Muscle layer of duodenum (tissue), 2 donors: ENCODE data around the gene ABCG1.

Experiments used
- H3K27ac ChIP-seq: one replicate; pipeline ENCODE4 v1.7.0; 2013; ENCODE audit warnings: mild to moderate bottlenecking, low read length
- H3K27me3 ChIP-seq: one replicate; pipeline ENCODE4 v1.7.0; 2013; ENCODE audit warnings: low read depth, mild to moderate bottlenecking, control low read depth, low read length
- H3K36me3 ChIP-seq, 2 donors: one replicate each; pipeline ENCODE4 v1.7.0; 2013; ENCODE audit warnings: low read length in 2 of 2, control low read depth in 1 of 2, mild to moderate bottlenecking in 1 of 2; ENCODE audit not compliant: insufficient read depth in 2 of 2, control insufficient read depth in 1 of 2
- H3K4me1 ChIP-seq, 2 donors: one replicate each; pipeline ENCODE4 v1.7.0; 2013; ENCODE audit warnings: low read length in 2 of 2, mild to moderate bottlenecking in 2 of 2, control low read depth in 1 of 2, moderate library complexity in 1 of 2; ENCODE audit not compliant: insufficient read depth in 2 of 2, control insufficient read depth in 1 of 2
- H3K4me3 ChIP-seq, 2 donors: one replicate each; pipeline ENCODE4 v1.7.0; 2013; ENCODE audit warnings: low read length in 2 of 2, low read depth in 1 of 2, mild to moderate bottlenecking in 1 of 2
- H3K9me3 ChIP-seq, 2 donors: one replicate each; pipeline ENCODE4 v1.7.0; 2013; ENCODE audit warnings: low read length in 2 of 2, control low read depth in 1 of 2, mild to moderate bottlenecking in 1 of 2; ENCODE audit not compliant: control insufficient read depth in 1 of 2
- donor health status: healthy.

The ABCG1 gene

DNA sequence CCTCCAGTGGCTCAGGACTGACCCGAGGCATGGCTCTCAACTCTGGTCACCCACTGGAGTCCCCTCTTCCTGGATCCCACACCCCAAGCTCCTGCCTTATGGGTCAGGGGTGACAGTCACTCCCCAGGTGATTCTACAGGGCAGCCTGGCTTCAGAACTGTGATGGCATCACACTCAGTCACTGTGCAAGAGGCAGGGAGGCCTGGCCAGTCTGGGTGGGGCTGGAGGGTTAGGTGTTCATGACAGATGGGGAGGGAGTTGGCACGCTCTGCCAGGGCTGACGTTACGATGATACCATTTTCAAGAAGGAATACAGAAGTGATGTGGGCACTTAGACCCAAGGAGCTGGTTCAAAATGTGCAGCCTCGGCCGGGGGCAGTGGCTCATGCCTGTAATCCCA is 25.2 kb upstream of the ABCG1 start:
- Histone ChIP-seq H3K27ac (no peak overlapping the region), H3K4me3 (no peak overlapping the region), H3K27me3 (no peaks in the 10 kb centered on the region), H3K9me3 (no peaks in the 10 kb centered on the region), H3K36me3 (no peaks in the 10 kb centered on the region), H3K4me1 (peaks cover under 1 to 2% of the 10 kb centered on the region in 2 donors)

DNA sequence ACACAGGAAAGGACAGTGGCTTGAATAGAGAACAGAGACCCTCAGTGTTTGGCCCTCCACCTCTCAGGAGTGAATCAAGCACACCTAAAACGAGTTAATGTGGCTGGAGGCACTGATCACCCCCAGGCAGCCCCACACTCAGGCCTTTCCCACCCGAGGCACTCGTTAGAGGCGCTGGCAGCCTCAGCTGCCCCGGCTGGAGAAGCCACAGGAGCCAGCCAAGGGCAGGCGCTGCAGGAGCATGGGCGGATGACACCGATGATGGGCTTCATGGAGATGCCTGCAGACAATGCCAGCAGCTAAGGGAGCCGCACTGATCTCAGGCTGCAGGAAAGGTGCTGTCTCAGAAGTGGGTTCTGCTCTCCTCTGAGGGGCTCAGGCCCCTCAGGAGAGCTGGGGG is 24.1 kb upstream of the ABCG1 start:
- Histone ChIP-seq H3K27ac (no peak overlapping the region), H3K9me3 (no peaks in the 10 kb centered on the region), H3K36me3 (no peaks in the 10 kb centered on the region), H3K4me1 (no peaks in the 10 kb centered on the region), H3K4me3 (no peak overlapping the region), H3K27me3 (no peaks in the 10 kb centered on the region)

DNA sequence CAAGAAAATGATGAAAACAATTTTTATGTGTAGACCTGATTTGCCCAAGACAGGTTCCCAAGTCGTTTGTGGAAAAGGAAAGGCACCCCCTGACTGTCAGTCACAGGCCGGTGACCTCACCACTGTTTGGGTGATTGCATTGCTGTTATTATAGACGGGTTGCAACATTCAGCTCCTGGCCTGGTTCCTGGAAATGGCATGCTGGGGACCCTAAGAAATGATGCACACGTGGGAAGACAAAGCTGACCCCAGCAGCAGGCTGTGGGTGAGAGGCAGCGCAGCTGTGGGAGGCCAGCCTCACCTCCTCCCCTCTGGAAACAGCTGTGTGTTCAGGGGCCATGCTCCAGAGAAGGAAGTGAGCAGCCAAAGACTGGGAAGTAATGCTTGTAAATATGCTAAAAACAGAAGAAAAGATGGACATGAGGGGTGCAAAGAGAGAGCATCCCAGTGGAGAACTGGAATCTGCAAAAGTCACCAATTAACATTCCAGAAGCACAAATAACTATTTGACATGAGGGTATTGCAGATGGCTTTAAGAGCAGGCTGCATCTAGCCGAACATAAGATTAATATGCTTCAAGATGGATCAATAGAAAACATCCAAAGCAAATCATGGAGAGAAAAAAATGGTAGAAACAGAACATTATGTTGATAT is 23.4 kb upstream of the ABCG1 start:
- Histone ChIP-seq H3K36me3 (no peaks in the 10 kb centered on the region), H3K4me1 (no peaks in the 10 kb centered on the region), H3K4me3 (no peak overlapping the region), H3K27ac (no peak overlapping the region), H3K9me3 (no peaks in the 10 kb centered on the region), H3K27me3 (no peaks in the 10 kb centered on the region)

DNA sequence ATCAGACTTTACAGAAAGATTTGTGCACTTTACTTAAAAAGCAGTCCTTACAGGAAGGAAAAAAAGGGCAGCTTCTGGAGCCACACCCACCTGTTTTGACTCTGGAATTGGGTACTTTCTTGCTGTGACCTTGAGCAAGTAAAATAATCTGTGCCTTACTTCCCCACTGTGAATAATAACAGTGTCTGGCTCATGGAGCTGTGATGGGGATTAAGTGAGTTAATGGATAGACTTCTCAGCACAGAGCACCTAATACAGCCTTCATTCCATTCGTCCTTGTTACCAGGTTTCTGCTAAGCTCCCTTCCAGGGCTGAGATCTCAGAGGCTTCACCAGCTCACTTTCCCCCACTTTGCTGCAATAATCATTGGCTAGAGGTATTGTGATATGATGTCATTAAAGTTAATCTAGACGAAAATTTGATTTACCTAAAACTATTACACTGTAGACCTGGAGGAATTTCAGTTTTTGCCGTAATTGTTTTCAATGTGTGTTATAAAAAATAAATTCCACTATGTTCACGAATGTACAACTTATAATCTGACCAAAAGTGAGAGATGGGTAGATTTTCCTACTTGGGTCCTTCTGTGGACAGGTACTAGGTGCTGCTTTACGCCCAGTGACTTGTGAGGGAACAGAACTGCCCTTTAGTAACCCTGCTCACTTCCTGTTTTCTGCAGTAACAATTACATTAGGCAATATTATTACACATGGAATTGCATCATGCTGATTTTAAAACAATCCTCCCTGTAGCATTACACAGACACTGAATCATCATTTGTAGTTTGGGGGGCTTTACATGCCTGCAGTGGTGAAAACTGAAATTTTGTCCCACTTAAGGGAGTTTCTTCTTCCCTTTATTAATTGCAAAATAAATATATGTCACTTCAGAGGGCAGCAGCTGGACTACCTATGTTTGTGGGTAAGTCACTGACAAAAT is 19.7 kb upstream of the ABCG1 start:
- H3K4me1 ChIP-seq: no peaks in the 10 kb centered on the region
- H3K9me3 ChIP-seq: no peaks in the 10 kb centered on the region
- H3K27me3 ChIP-seq: no peaks in the 10 kb centered on the region
- peak overlapping the region; percentile 11 for H3K27ac ChIP-seq
- no peaks in the 10 kb centered on the region for H3K36me3 ChIP-seq
- no peak overlapping the region for H3K4me3 ChIP-seq

DNA sequence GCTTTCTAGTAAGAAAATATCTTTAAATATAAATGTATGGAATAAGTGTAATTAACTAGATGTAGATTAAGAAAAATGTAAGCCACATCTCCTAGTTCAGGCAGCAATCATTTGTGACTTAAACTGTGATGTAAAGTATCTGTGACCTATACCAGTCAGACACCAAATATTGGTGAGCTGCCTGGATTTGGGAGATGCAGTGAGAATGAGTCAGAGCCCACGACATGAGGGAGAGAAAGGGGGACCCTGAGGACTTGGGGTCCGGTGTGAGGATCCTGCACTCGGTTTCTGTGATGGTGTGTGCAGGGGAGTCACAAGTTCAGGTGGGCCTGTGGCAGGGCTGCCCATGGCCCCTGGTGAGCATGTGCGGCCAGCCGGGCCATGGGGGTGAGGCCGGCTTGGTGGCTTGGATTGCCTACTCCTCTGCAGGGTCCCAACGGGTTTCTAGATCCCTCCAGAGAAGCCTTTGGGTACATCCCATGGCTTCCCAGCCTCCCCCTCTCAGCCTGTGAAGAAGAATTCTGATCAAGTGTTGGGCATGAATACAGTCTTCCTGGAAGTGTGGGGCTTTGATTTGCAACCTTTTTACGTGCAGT is 19.0 kb upstream of the ABCG1 start:
- no peaks in the 10 kb centered on the region for H3K9me3 ChIP-seq
- H3K27ac ChIP-seq: peak overlapping the region; percentile 11
- H3K36me3 ChIP-seq: no peaks in the 10 kb centered on the region
- no peaks in the 10 kb centered on the region for H3K27me3 ChIP-seq
- no peaks in the 10 kb centered on the region for H3K4me1 ChIP-seq
- no peak overlapping the region for H3K4me3 ChIP-seq

DNA sequence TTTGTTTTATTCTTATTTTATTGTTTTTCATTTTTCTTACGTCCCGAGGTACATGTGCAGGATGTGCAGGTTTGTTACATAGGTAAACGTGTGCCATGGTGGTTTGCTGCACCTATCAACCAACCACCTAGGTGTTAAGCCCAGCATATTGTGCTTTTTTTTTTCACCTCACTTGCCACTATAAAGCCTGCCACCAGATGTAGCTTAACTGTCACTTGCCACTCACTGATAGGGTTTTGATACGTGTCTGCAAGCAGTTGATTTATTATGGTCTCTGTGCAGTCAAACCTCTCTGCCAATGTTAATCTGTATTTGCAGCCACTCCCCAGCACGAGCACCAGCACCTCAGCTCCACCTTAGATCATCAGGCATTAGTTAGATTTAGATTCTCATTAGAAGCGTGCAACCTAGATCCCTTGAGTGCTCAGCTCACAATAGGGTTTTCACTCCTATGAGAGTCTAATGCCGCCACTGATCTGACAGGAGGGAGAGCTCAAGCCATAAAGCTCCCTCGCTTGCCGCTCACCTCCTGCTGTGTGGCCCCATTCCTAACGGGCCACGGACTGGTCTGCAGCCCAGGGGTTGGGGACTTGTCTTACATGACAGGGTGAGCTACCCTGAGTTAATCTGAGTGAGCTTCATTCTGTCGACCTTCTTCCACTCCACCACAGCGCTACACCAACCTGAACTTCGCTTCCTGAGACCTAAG is 17.9 kb upstream of the ABCG1 start:
- H3K36me3 ChIP-seq: no peaks in the 10 kb centered on the region
- H3K4me1 ChIP-seq: no peaks in the 10 kb centered on the region
- no peaks in the 10 kb centered on the region for H3K27me3 ChIP-seq
- no peak overlapping the region for H3K4me3 ChIP-seq
- no peaks in the 10 kb centered on the region for H3K9me3 ChIP-seq
- H3K27ac ChIP-seq: no peak overlapping the region

DNA sequence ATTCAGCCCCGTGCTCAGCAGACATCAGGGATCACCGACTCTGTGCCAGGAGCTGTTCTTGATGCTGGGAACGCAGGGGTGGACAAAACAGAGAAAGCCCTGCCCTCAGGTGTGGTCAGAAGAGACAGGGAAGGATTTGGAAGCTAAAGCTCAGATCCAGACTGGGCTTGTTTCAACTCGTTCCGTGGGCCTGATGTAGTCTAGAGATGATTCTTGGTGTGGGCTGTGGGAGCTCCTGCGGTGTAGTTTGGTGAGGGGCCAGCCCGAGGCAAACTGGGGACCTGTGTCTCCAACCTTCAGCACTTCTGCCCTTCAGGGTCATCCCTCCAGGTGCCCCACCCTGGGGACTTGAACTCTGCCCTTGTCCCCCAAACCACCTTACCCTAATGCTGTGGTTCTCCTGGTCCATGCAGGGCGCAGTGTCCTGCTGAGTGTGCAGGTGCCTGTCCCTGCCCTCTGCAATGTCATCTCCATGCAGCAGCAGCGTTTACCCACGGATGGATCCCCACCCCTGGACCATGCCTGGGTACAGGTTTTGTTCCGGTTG is 17.3 kb upstream of the ABCG1 start:
- H3K4me1 ChIP-seq: no peaks in the 10 kb centered on the region
- no peaks in the 10 kb centered on the region for H3K9me3 ChIP-seq
- no peaks in the 10 kb centered on the region for H3K36me3 ChIP-seq
- H3K4me3 ChIP-seq: no peak overlapping the region
- H3K27ac ChIP-seq: no peak overlapping the region
- no peaks in the 10 kb centered on the region for H3K27me3 ChIP-seq

DNA sequence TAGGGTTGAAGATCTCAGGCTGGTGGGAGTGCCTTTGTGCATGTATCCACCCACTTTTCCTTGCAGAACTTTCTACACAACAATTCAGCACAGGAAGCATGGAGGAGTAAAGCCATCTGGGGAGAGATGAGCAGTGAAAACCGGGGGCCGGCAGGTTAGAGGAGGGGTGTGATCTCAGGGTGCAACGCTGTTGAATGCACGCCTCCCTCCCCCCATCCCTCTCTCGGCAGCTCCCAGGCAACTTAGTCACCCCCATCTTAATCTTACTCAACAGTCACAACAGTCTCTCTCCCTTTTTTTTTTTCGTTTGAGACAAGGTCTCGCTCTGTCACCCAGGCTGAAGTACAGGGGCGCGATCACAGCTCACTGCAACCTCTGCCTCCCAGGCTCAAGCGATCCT is 16.6 kb upstream of the ABCG1 start:
- no peaks in the 10 kb centered on the region for H3K36me3 ChIP-seq
- H3K4me1 ChIP-seq: no peaks in the 10 kb centered on the region
- H3K27me3 ChIP-seq: no peaks in the 10 kb centered on the region
- no peaks in the 10 kb centered on the region for H3K9me3 ChIP-seq
- H3K27ac ChIP-seq: no peak overlapping the region
- H3K4me3 ChIP-seq: no peak overlapping the region

DNA sequence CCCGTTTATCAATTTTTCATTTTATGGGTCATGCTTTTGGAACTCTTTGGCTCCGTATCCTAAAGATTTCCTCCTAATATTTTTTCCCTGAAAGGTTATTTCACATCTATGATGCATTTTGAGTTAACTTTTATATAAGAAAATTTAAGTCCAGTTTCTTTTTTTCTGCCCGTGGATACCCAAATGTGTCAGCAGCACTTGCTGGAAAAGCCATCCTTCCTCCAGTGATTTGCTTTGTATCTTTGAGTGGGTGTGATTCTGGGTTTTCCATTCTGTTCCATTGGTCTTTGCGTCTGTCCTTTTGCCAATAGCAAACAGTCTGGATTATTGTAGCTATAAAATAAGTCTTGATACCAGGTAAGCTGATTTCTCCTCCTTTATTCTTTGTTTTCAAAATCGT is 15.6 kb upstream of the ABCG1 start:
- Histone ChIP-seq H3K9me3 (no peaks in the 10 kb centered on the region), H3K4me1 (no peaks in the 10 kb centered on the region), H3K27me3 (no peaks in the 10 kb centered on the region), H3K36me3 (no peaks in the 10 kb centered on the region), H3K27ac (no peak overlapping the region), H3K4me3 (no peak overlapping the region)

DNA sequence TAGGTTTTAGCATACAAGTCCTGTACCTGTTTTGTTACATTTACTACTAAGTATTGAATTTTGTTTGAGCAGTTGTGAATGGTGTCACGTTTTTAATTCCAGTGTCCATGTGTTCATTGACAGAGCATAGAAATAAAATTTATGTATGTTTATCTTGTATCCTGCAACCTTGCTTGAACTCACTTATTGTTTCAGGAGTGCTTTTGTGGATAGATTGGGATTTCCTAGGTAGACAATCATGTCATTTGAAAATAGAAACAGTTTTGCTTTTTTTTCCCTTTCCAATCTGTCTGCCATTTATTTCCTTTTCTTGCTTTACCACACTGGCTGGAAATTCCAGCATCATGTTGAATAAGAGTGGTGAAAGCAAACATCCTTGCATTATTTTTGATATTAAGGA is 15.0 kb upstream of the ABCG1 start:
- Histone ChIP-seq H3K4me3 (no peak overlapping the region), H3K27me3 (no peaks in the 10 kb centered on the region), H3K4me1 (no peaks in the 10 kb centered on the region), H3K36me3 (no peaks in the 10 kb centered on the region), H3K27ac (no peak overlapping the region), H3K9me3 (no peaks in the 10 kb centered on the region)

DNA sequence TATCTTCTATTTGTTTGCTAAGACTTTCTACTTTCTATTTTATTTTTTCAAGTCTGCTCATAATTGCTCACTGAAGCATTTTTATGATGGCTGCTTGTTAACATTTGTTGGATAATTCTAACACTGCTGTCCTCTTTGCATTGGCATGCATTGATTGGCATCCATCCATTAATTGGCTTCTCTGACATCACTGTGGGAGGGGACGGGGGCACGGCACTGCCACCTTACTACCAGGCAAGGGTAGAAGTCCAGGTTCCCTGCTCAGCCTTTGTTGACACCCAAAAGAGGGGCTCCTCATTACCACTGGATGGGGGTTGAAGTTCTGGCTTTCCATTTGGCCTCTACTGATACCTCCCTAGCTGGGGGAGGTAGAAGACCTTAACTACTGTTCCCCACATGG is 11.5 kb upstream of the ABCG1 start:
- H3K4me1 ChIP-seq: no peaks in the 10 kb centered on the region
- H3K36me3 ChIP-seq: no peaks in the 10 kb centered on the region
- no peaks in the 10 kb centered on the region for H3K9me3 ChIP-seq
- H3K4me3 ChIP-seq: no peak overlapping the region
- H3K27ac ChIP-seq: no peak overlapping the region
- H3K27me3 ChIP-seq: no peaks in the 10 kb centered on the region
